ENCODE measurements around the gene RIOK1. TPM values are rescaled to one million over a fixed set of nuclear protein-coding genes. Genes with fewer than 3 reads are reported as not detected.

Gene RIOK1
- total and polyA plus RNA-seq, 2 of the 13 experiments (the other 11 are each of a cell fraction or from before 2014, with no cell fraction given), result 9.4 to 37.8 TPM

GRCh38 chr6:7463785-7464184 lies 74.2 kb downstream of the RIOK1 start (continued):
- no peak for TF ChIP-seq SAFB2 (CRISPR knock-in tag; IDR thresholded peaks at IDR 0.05; ENCODE audit: borderline replicate concordance, low read depth)
- TF ChIP-seq DNMT3B (CRISPR knock-in tag; conservative IDR thresholded peaks at IDR 0.05), result no peak
- peak; percentile 55 for TF ChIP-seq HDAC1 (CRISPR knock-in tag; IDR thresholded peaks at IDR 0.05)
- TF ChIP-seq SNAI1 (CRISPR knock-in tag; IDR thresholded peaks at IDR 0.05; ENCODE audit: borderline replicate concordance), result no peak
- TF ChIP-seq, protein P1, sequence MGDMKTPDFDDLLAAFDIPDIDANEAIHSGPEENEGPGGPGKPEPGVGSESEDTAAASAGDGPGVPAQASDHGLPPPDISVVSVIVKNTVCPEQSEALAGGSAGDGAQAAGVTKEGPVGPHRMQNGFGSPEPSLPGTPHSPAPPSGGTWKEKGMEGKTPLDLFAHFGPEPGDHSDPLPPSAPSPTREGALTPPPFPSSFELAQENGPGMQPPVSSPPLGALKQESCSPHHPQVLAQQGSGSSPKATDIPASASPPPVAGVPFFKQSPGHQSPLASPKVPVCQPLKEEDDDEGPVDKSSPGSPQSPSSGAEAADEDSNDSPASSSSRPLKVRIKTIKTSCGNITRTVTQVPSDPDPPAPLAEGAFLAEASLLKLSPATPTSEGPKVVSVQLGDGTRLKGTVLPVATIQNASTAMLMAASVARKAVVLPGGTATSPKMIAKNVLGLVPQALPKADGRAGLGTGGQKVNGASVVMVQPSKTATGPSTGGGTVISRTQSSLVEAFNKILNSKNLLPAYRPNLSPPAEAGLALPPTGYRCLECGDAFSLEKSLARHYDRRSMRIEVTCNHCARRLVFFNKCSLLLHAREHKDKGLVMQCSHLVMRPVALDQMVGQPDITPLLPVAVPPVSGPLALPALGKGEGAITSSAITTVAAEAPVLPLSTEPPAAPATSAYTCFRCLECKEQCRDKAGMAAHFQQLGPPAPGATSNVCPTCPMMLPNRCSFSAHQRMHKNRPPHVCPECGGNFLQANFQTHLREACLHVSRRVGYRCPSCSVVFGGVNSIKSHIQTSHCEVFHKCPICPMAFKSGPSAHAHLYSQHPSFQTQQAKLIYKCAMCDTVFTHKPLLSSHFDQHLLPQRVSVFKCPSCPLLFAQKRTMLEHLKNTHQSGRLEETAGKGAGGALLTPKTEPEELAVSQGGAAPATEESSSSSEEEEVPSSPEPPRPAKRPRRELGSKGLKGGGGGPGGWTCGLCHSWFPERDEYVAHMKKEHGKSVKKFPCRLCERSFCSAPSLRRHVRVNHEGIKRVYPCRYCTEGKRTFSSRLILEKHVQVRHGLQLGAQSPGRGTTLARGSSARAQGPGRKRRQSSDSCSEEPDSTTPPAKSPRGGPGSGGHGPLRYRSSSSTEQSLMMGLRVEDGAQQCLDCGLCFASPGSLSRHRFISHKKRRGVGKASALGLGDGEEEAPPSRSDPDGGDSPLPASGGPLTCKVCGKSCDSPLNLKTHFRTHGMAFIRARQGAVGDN (CRISPR knock-in tag; IDR thresholded peaks at IDR 0.05), result peak; percentile 22; the same call in 1 of the 2 replicates
- TF ChIP-seq, protein P2, sequence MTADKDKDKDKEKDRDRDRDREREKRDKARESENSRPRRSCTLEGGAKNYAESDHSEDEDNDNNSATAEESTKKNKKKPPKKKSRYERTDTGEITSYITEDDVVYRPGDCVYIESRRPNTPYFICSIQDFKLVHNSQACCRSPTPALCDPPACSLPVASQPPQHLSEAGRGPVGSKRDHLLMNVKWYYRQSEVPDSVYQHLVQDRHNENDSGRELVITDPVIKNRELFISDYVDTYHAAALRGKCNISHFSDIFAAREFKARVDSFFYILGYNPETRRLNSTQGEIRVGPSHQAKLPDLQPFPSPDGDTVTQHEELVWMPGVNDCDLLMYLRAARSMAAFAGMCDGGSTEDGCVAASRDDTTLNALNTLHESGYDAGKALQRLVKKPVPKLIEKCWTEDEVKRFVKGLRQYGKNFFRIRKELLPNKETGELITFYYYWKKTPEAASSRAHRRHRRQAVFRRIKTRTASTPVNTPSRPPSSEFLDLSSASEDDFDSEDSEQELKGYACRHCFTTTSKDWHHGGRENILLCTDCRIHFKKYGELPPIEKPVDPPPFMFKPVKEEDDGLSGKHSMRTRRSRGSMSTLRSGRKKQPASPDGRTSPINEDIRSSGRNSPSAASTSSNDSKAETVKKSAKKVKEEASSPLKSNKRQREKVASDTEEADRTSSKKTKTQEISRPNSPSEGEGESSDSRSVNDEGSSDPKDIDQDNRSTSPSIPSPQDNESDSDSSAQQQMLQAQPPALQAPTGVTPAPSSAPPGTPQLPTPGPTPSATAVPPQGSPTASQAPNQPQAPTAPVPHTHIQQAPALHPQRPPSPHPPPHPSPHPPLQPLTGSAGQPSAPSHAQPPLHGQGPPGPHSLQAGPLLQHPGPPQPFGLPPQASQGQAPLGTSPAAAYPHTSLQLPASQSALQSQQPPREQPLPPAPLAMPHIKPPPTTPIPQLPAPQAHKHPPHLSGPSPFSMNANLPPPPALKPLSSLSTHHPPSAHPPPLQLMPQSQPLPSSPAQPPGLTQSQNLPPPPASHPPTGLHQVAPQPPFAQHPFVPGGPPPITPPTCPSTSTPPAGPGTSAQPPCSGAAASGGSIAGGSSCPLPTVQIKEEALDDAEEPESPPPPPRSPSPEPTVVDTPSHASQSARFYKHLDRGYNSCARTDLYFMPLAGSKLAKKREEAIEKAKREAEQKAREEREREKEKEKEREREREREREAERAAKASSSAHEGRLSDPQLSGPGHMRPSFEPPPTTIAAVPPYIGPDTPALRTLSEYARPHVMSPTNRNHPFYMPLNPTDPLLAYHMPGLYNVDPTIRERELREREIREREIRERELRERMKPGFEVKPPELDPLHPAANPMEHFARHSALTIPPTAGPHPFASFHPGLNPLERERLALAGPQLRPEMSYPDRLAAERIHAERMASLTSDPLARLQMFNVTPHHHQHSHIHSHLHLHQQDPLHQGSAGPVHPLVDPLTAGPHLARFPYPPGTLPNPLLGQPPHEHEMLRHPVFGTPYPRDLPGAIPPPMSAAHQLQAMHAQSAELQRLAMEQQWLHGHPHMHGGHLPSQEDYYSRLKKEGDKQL (CRISPR knock-in tag; IDR thresholded peaks at IDR 0.05; ENCODE audit: low read depth), result 0 out of 2 replicates have a peak, but pooled peaks have one; percentile 37
- TF ChIP-seq ZNF292 (CRISPR knock-in tag; IDR thresholded peaks at IDR 0.05; ENCODE audit: borderline replicate concordance, low read depth), result peak; percentile 49; the same call in 1 of the 2 replicates
- TF ChIP-seq ZBTB43 (CRISPR knock-in tag; conservative IDR thresholded peaks at IDR 0.05), result no peak
- TF ChIP-seq ZNF543 (CRISPR knock-in tag; IDR thresholded peaks at IDR 0.05), result no peak
- TF ChIP-seq ATAD3A (CRISPR knock-in tag; IDR thresholded peaks at IDR 0.05), result no peak
- no peak for TF ChIP-seq PHF20 (CRISPR knock-in tag; IDR thresholded peaks at IDR 0.05)
- TF ChIP-seq, protein P3, sequence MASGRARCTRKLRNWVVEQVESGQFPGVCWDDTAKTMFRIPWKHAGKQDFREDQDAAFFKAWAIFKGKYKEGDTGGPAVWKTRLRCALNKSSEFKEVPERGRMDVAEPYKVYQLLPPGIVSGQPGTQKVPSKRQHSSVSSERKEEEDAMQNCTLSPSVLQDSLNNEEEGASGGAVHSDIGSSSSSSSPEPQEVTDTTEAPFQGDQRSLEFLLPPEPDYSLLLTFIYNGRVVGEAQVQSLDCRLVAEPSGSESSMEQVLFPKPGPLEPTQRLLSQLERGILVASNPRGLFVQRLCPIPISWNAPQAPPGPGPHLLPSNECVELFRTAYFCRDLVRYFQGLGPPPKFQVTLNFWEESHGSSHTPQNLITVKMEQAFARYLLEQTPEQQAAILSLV (CRISPR knock-in tag; IDR thresholded peaks at IDR 0.05; ENCODE audit: borderline replicate concordance), result 0 out of 2 replicates have a peak, but pooled peaks have one; percentile 35
- TF ChIP-seq SOX6 (IDR thresholded peaks at IDR 0.05), result no peak
- TF ChIP-seq SOX6 (CRISPR knock-in tag; IDR thresholded peaks at IDR 0.05), result peak; percentile 33
- TF ChIP-seq ZNF674 (CRISPR knock-in tag; IDR thresholded peaks at IDR 0.05; ENCODE audit: low read depth), result no peak
- TF ChIP-seq CEBPG (CRISPR knock-in tag; IDR thresholded peaks at IDR 0.05), result peak; percentile 36; the same call in 1 of the 2 replicates
- peak; percentile 59; the same call in 1 of the 2 replicates for TF ChIP-seq ETV5 (CRISPR knock-in tag; IDR thresholded peaks at IDR 0.05; ENCODE audit: borderline replicate concordance)

Measured in HepG2 (cell line).